GM12878 (cell line): Measurements from ENCODE around the gene KDM5B. TPM values are rescaled to one million over a fixed set of nuclear protein-coding genes. Genes with fewer than 3 reads are reported as not detected.

ENCODE experiments used
- ASH2L ChIP-seq: fragments of 300-600, 200-600 bp; sonication (generic); IDR thresholded peaks from 2 replicates; pipeline ENCODE4 v1.6.1; 2017; ENCODE audit warnings: low read depth, mild to moderate bottlenecking, borderline replicate concordance
- ATF3 ChIP-seq: IDR thresholded peaks from 2 replicates; pipeline ENCODE4 v1.6.1; 2011; ENCODE audit warnings: low read depth, mild to moderate bottlenecking, low read length, moderate library complexity, borderline replicate concordance; ENCODE audit errors: extremely low read depth
- BMI1 ChIP-seq: fragments of 450-650 bp; IDR thresholded peaks from 2 replicates; pipeline ENCODE4 v1.6.1; 2016; ENCODE audit warnings: mild to moderate bottlenecking, moderate library complexity, borderline replicate concordance
- CREB1 ChIP-seq: IDR thresholded peaks from 2 replicates; pipeline ENCODE4 v1.6.1; 2012; ENCODE audit warnings: low read depth, mild to moderate bottlenecking, inconsistent platforms
- CREM ChIP-seq: IDR thresholded peaks from 2 replicates; pipeline ENCODE4 v1.6.1; 2014; ENCODE audit warnings: antibody characterized with exemption, low read depth
- GABPA ChIP-seq: IDR thresholded peaks from 2 replicates; pipeline ENCODE4 v1.6.1; 2014; ENCODE audit warnings: antibody characterized with exemption, low read depth, mild to moderate bottlenecking, inconsistent platforms
- MEF2A ChIP-seq: IDR thresholded peaks from 2 replicates; pipeline ENCODE4 v1.6.1; 2011; ENCODE audit warnings: low read depth, mild to moderate bottlenecking, low read length, moderate library complexity; ENCODE audit not compliant: insufficient read depth
- MYB ChIP-seq: fragments of 150-350 bp; IDR thresholded peaks from 2 replicates; pipeline ENCODE4 v1.6.1; 2014; ENCODE audit warnings: mild to moderate bottlenecking, low read depth, low read length, borderline replicate concordance
- PML ChIP-seq: IDR thresholded peaks from 2 replicates; pipeline ENCODE4 v1.6.1; 2012; ENCODE audit warnings: low read length, inconsistent platforms
- POLR2A ChIP-seq: IDR thresholded peaks from 2 replicates; pipeline ENCODE4 v1.6.1; 2011; ENCODE audit warnings: low read depth, mild to moderate bottlenecking, low read length
- PRDM15 ChIP-seq: fragments of 450-650 bp; formaldehyde crosslinking; IDR thresholded peaks from 2 replicates; pipeline ENCODE4 v1.4.0; 2020; ENCODE audit warnings: mild to moderate bottlenecking, moderate library complexity
- RAD21 ChIP-seq: IDR thresholded peaks from 2 replicates; pipeline ENCODE4 v1.6.1; 2011; ENCODE audit warnings: mild to moderate bottlenecking, low read depth, low read length, moderate library complexity; ENCODE audit not compliant: insufficient read depth
- RELB ChIP-seq: fragments of 450-650 bp; IDR thresholded peaks from 2 replicates; pipeline ENCODE4 v1.6.1; 2017; ENCODE audit warnings: low read depth, mild to moderate bottlenecking, moderate library complexity
- SKIL ChIP-seq: fragments of 450-650 bp; IDR thresholded peaks from 2 replicates; pipeline ENCODE4 v1.6.1; 2017; ENCODE audit warnings: mild to moderate bottlenecking, low read depth, inconsistent platforms; ENCODE audit not compliant: poor library complexity, severe bottlenecking
- ZNF217 ChIP-seq: fragments of 450-650 bp; IDR thresholded peaks from 2 replicates; pipeline ENCODE4 v1.6.1; 2017; ENCODE audit warnings: antibody characterized with exemption, mild to moderate bottlenecking
- polyA plus RNA-seq, 11 experiments: library from polyadenylated mRNA; depleted of rRNA in 4 of 11; unstranded in 6 of 11; stranded (reverse) in 5 of 11; fragments of >200 nt; fragmentation: Nextera tagmentation in 4 of 11; fragmentation: Illumina TruSeq in 1 of 11; extraction: Ambion mirVana in 4 of 11; extraction: Trizol in 1 of 11; gene quantifications; 1 replicate in 1 of 11; 2 replicates in 10 of 11; pipeline versions ENCODE4 v1.2.1 to v1.2.3, GENCODE V29; 2011 to 2016; ENCODE audit warnings: inconsistent platforms in 2 of 11, missing spikeins in 2 of 11, low read depth in 1 of 11
- total RNA-seq, 4 experiments: library from RNA; depleted of rRNA in 3 of 4; stranded (reverse); fragments of >200 nt in 3 of 4; fragmentation: Illumina TruSeq in 1 of 4; extraction: Trizol in 1 of 4; gene quantifications; 2 replicates each; pipeline versions ENCODE4 v1.2.1 to v1.2.3, GENCODE V29; 2013 to 2021
- TF ChIP-seq, protein P1 (sequence below): fragments of 450-650 bp; IDR thresholded peaks from 2 replicates; pipeline ENCODE4 v1.6.1; 2016; ENCODE audit warnings: mild to moderate bottlenecking
- TF ChIP-seq, protein P2 (sequence below): fragments of 450-650 bp; IDR thresholded peaks from 2 replicates; pipeline ENCODE4 v1.6.1; 2017; ENCODE audit warnings: mild to moderate bottlenecking, moderate library complexity

The KDM5B gene
- total and polyA plus RNA-seq, 10 of the 15 experiments (the other 5 are each of a cell fraction or from before 2014, with no cell fraction given) = 1.7 to 26.6 (median 8.1) TPM

DNA sequence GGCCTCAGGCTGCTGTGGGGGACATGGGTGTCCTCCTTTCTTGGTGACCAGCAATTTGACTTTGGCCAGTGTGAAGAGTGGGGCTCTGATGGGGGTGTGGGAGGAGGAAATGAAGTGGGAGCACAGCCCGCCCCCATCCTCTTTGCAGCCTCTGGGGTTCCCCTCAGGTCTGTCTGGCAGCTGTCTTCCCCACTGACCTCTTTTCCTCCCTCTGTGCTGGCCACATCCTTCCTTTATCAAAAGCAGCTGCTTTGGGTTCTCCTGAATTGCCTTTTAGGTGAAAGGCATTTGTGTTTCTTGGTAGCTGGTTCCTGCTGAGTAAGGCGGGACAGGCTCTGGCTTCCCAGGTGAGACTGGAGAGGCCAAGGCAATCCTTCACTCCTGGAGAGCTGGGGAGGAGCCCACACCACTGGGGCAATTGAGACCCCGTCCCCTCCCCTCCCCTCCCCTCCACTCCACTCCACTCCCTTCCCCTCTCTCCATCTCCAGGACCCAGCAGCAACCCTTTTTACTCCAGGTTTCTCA is 27.4 kb upstream of the KDM5B start (continued):
- TF ChIP-seq, protein P1, sequence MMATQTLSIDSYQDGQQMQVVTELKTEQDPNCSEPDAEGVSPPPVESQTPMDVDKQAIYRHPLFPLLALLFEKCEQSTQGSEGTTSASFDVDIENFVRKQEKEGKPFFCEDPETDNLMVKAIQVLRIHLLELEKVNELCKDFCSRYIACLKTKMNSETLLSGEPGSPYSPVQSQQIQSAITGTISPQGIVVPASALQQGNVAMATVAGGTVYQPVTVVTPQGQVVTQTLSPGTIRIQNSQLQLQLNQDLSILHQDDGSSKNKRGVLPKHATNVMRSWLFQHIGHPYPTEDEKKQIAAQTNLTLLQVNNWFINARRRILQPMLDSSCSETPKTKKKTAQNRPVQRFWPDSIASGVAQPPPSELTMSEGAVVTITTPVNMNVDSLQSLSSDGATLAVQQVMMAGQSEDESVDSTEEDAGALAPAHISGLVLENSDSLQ = peak; percentile 68
- TF ChIP-seq RAD21 (no peak), ATF3 (no peak), CREB1 (no peak), SKIL (no peak), MYB (no peak), PML (no peak), BMI1 (no peak), PRDM15 (no peak), ASH2L (no peak), GABPA (no peak), MEF2A (no peak), CREM (no peak), ZNF217 (no peak), POLR2A (no peak), RELB (peak; percentile 18; the same call in 1 of the 2 replicates)
- TF ChIP-seq, protein P2, sequence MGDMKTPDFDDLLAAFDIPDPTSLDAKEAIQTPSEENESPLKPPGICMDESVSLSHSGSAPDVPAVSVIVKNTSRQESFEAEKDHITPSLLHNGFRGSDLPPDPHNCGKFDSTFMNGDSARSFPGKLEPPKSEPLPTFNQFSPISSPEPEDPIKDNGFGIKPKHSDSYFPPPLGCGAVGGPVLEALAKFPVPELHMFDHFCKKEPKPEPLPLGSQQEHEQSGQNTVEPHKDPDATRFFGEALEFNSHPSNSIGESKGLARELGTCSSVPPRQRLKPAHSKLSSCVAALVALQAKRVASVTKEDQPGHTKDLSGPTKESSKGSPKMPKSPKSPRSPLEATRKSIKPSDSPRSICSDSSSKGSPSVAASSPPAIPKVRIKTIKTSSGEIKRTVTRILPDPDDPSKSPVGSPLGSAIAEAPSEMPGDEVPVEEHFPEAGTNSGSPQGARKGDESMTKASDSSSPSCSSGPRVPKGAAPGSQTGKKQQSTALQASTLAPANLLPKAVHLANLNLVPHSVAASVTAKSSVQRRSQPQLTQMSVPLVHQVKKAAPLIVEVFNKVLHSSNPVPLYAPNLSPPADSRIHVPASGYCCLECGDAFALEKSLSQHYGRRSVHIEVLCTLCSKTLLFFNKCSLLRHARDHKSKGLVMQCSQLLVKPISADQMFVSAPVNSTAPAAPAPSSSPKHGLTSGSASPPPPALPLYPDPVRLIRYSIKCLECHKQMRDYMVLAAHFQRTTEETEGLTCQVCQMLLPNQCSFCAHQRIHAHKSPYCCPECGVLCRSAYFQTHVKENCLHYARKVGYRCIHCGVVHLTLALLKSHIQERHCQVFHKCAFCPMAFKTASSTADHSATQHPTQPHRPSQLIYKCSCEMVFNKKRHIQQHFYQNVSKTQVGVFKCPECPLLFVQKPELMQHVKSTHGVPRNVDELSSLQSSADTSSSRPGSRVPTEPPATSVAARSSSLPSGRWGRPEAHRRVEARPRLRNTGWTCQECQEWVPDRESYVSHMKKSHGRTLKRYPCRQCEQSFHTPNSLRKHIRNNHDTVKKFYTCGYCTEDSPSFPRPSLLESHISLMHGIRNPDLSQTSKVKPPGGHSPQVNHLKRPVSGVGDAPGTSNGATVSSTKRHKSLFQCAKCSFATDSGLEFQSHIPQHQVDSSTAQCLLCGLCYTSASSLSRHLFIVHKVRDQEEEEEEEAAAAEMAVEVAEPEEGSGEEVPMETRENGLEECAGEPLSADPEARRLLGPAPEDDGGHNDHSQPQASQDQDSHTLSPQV = no peak
